Dedifferentiated amniotic fluid mesenchymal stem cell (primary cell): ENCODE results near the gene S1PR2.
"Not testable (repeated sequence)": the region's sequence is repeated elsewhere in the genome, so short reads cannot be mapped to it uniquely, and the experiment has no call there.

Experiments used
- DNase-seq: peaks from one replicate; pipeline ENCODE4 v3.0.0-alpha.2; 2016; ENCODE audit errors: extremely low spot score

Gene S1PR2

GRCh38 chr19:10191347-10191746 lies 39.8 kb downstream of the S1PR2 start:
- no peak for DNase-seq

- no peak for DNase-seq
These were observed 41.1 kb downstream of the S1PR2 start for GRCh38 chr19:10190026-10190425.

GRCh38 chr19:10189616-10190015 lies 41.5 kb downstream of the S1PR2 start:
- no peak for DNase-seq

GRCh38 chr19:10187315-10187714 lies 43.8 kb downstream of the S1PR2 start:
- DNase-seq, result no peak

GRCh38 chr19:10184636-10185035 lies 46.5 kb downstream of the S1PR2 start:
- DNase-seq, result no peak

- DNase-seq, result no peak
These were observed 47.2 kb downstream of the S1PR2 start for GRCh38 chr19:10183926-10184325.

- no peak for DNase-seq
These were observed 48.3 kb downstream of the S1PR2 start for GRCh38 chr19:10182847-10183246.

GRCh38 chr19:10182076-10182475 lies 49.1 kb downstream of the S1PR2 start:
- no peak for DNase-seq

GRCh38 chr19:10180459-10180858 lies 50.7 kb downstream of the S1PR2 start:
- no peak for DNase-seq

GRCh38 chr19:10180024-10180423 lies 51.1 kb downstream of the S1PR2 start:
- DNase-seq, result not testable (repeated sequence)

- DNase-seq, result no peak
These were observed 57.6 kb downstream of the S1PR2 start for GRCh38 chr19:10173527-10173926.
